Measurements from ENCODE around the gene PLXNA2. TPM values are rescaled to one million over a fixed set of nuclear protein-coding genes. Genes with fewer than 3 reads are reported as not detected.

PLXNA2 gene
- total and polyA plus RNA-seq, 9 donors, result 17.8 to 43.3 (median 35.1) TPM

DNA sequence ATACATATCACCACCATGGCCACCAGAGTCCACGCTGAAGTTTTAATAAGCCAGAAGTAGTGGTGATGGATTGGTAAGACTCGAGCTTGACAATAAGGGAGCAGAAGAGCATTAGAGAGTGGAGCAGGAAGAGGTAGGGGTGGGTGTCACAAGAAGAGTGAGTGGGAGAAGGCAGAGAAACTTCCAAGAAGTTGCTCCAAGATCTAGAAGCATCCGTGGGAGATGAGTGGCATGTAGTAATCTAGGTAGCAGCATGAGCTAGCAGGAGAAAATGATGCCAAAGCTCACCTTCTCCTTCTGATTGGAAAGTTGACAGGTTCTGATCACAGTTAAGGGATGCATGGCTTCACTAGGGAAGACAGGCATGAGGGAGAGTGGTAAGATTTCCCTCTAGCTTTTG lies 49.2 kb downstream of the PLXNA2 start:
- no peak overlapping the region for H3K27ac ChIP-seq (ENCODE audit: low read length)
- 76% methylated on average over 2 of the region's 3 CpGs for WGBS (ENCODE audit: insufficient coverage)
- peaks cover 36% of the 10 kb centered on the region for H3K36me3 ChIP-seq (ENCODE audit: control insufficient read depth, insufficient read depth, low read length)
- H3K4me1 ChIP-seq (ENCODE audit: control insufficient read depth, insufficient read depth, low read length), result peaks cover 2% of the 10 kb centered on the region
- no peaks in the 10 kb centered on the region for H3K27me3 ChIP-seq (ENCODE audit: control insufficient read depth, insufficient read depth, low read length)
- no peak for DNase-seq
- no peaks in the 10 kb centered on the region for H3K9me3 ChIP-seq (replicated peaks; ENCODE audit: control insufficient read depth, low read depth, low read length)
- H3K4me3 ChIP-seq (ENCODE audit: low read length), result no peak overlapping the region

DNA sequence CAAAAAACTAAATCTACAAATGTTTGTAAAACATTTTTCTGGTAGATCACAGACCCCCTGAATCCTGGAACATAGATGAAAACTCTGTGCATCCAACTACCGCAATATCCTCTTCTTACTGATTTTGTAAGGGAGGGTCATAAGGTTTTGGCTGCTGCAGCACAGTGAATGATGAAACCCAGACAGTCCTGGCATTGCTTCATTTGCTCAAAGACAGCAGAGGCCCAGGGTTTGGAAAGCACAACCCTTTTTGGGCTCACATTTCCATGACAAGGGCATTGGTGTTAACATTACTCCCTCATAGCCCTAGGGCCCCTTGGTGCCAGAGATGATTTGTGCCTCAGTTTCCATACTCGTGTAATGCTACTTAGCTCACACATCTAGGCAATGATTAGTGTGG lies 51.2 kb downstream of the PLXNA2 start:
- H3K27me3 ChIP-seq (ENCODE audit: control insufficient read depth, insufficient read depth, low read length), result no peaks in the 10 kb centered on the region
- no peaks in the 10 kb centered on the region for H3K9me3 ChIP-seq (replicated peaks; ENCODE audit: control insufficient read depth, low read depth, low read length)
- H3K27ac ChIP-seq (ENCODE audit: low read length), result no peak overlapping the region
- DNase-seq, result no peak
- H3K36me3 ChIP-seq (ENCODE audit: control insufficient read depth, insufficient read depth, low read length), result peaks cover 29% of the 10 kb centered on the region
- H3K4me1 ChIP-seq (ENCODE audit: control insufficient read depth, insufficient read depth, low read length), result peaks cover 12% of the 10 kb centered on the region
- no peak overlapping the region for H3K4me3 ChIP-seq (ENCODE audit: low read length)
- WGBS (ENCODE audit: insufficient coverage), result 67% methylated on average over 1 of the region's 2 CpGs

DNA sequence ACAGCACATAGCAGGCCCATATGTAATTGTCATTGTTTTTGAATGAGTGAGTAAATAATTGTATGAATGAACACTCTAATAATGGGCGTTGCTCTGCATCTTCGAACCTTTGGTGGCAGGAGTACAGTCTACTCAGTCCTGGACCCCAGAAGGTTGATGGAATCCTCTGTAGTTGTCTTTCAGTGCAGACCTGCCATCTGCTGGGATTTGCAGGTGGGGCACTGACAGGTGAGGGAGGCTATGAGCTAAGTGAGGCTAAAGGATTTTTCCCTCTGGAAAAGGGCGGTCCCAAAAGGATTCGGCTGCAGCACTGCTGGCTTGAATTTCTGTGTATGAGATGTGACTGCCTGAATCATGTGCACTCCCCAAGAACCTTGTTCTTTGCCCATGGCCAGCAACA lies 53.4 kb downstream of the PLXNA2 start:
- Histone ChIP-seq H3K27ac (ENCODE audit: low read length) (no peak overlapping the region), H3K4me1 (ENCODE audit: control insufficient read depth, insufficient read depth, low read length) (peaks cover 16% of the 10 kb centered on the region), H3K4me3 (ENCODE audit: low read length) (no peak overlapping the region), H3K9me3 (replicated peaks; ENCODE audit: control insufficient read depth, low read depth, low read length) (no peaks in the 10 kb centered on the region), H3K36me3 (ENCODE audit: control insufficient read depth, insufficient read depth, low read length) (peaks cover 22% of the 10 kb centered on the region), H3K27me3 (ENCODE audit: control insufficient read depth, insufficient read depth, low read length) (no peaks in the 10 kb centered on the region)
- no peak for DNase-seq
- WGBS (ENCODE audit: insufficient coverage), result 95% methylated on average over 3 of the region's 4 CpGs

DNA sequence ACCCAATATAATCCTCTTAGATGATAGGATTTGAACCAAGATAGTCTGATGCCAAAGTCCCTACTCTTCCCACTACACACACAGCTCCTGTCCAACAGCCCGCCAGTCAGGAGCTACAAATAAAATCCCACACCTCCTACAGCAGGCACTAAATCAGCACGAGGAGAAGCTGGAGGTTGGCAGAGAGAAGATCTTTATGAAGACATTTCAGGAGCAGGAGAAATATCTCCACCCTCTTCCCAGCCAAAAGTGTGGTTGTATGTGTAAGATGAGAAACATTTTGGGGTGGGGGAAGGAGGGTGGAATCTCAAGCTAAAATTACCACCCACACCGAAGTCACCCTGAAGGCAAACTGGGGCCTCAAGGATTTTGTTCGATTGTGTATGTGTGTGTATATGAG lies 54.5 kb downstream of the PLXNA2 start:
- WGBS (ENCODE audit: insufficient coverage), result no CpG with 5 or more reads among the region's 4 CpGs
- no peak overlapping the region for H3K27ac ChIP-seq (ENCODE audit: low read length)
- peaks cover 16% of the 10 kb centered on the region for H3K36me3 ChIP-seq (ENCODE audit: control insufficient read depth, insufficient read depth, low read length)
- H3K9me3 ChIP-seq (replicated peaks; ENCODE audit: control insufficient read depth, low read depth, low read length), result no peaks in the 10 kb centered on the region
- H3K4me1 ChIP-seq (ENCODE audit: control insufficient read depth, insufficient read depth, low read length), result peaks cover 27% of the 10 kb centered on the region
- no peaks in the 10 kb centered on the region for H3K27me3 ChIP-seq (ENCODE audit: control insufficient read depth, insufficient read depth, low read length)
- DNase-seq, result no peak
- no peak overlapping the region for H3K4me3 ChIP-seq (ENCODE audit: low read length)

DNA sequence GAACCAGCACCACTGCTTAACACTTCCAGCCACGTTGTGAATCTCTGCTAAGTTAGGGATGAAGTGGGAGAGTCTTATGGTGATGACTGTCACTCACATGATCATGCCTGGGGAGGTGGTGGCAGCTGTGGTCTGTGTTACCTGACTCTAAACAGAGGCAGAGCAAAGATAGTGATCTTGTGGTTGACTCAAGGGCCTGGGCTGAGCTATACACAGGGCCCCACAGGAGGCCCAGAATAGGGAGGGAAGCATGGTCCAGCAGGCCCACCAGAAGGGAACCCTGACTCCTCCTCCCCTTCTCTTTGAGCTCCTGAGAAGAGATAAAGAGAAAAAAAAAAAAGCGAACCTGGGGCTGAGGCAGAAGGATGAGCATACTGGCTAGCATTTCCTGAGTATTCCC lies 55.0 kb downstream of the PLXNA2 start:
- Histone ChIP-seq H3K4me1 (ENCODE audit: control insufficient read depth, insufficient read depth, low read length) (peaks cover 32% of the 10 kb centered on the region), H3K4me3 (ENCODE audit: low read length) (no peak overlapping the region), H3K9me3 (replicated peaks; ENCODE audit: control insufficient read depth, low read depth, low read length) (no peaks in the 10 kb centered on the region), H3K27ac (ENCODE audit: low read length) (peak overlapping the region; percentile 48), H3K36me3 (ENCODE audit: control insufficient read depth, insufficient read depth, low read length) (peaks cover 13% of the 10 kb centered on the region), H3K27me3 (ENCODE audit: control insufficient read depth, insufficient read depth, low read length) (no peaks in the 10 kb centered on the region)
- WGBS (ENCODE audit: insufficient coverage), result no CpG with 5 or more reads among the region's 2 CpGs
- DNase-seq, result no peak

DNA sequence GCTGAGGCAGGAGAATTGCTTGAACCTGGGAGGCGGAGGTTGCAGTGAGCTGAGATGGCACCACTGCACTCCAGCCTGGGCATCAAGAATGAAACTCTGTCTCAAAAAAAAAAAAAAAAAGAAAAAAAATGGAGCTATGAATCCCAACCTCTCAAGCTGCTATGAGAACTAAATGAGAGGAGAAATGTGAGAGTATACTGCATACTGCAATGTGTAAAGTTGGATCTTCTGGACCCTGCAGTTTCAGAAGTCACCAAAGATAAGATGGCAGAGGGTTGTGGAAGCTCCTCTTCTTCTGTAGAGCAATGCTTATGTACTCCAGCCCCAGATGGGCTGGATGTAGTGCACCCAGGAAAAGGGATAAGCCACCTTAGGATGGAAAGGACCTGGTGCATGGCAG lies 55.6 kb downstream of the PLXNA2 start:
- H3K36me3 ChIP-seq (ENCODE audit: control insufficient read depth, insufficient read depth, low read length), result peaks cover 13% of the 10 kb centered on the region
- no peaks in the 10 kb centered on the region for H3K27me3 ChIP-seq (ENCODE audit: control insufficient read depth, insufficient read depth, low read length)
- peaks cover 37% of the 10 kb centered on the region for H3K4me1 ChIP-seq (ENCODE audit: control insufficient read depth, insufficient read depth, low read length)
- no CpG with 5 or more reads among the region's 1 CpG for WGBS (ENCODE audit: insufficient coverage)
- no peak for DNase-seq
- H3K4me3 ChIP-seq (ENCODE audit: low read length), result no peak overlapping the region
- no peak overlapping the region for H3K27ac ChIP-seq (ENCODE audit: low read length)
- H3K9me3 ChIP-seq (replicated peaks; ENCODE audit: control insufficient read depth, low read depth, low read length), result no peaks in the 10 kb centered on the region

DNA sequence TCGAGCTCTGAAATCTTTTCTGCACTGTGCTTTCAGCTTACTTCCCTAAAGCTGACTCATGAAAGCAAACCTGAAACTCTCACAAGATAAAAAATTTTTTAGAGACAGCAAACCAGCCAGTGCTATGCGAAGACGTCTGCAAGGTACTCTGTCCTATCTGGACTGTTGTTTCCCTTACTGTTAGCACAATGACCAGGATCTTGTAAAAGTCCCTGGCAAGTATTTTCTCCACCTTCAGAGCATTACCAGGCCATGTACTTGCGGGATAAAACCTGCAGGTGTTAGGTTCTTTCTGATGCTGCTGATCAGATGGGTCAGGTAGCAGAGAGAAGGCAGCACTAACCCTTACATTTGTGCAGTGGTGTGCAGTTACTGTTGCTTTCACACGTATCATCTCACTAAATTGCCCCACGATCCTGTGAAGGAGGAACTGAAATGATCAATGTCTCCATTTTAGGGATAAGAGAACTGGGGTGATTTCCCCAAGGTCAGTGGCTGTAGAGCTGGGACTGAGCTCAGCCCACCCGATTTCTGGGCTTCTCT lies 56.6 kb downstream of the PLXNA2 start:
- WGBS (ENCODE audit: insufficient coverage), result 56% methylated on average over 2 of the region's 7 CpGs
- H3K27me3 ChIP-seq (ENCODE audit: control insufficient read depth, insufficient read depth, low read length), result no peaks in the 10 kb centered on the region
- no peak overlapping the region for H3K4me3 ChIP-seq (ENCODE audit: low read length)
- H3K36me3 ChIP-seq (ENCODE audit: control insufficient read depth, insufficient read depth, low read length), result peaks cover 16% of the 10 kb centered on the region
- no peak overlapping the region for H3K27ac ChIP-seq (ENCODE audit: low read length)
- no peaks in the 10 kb centered on the region for H3K9me3 ChIP-seq (replicated peaks; ENCODE audit: control insufficient read depth, low read depth, low read length)
- no peak for DNase-seq
- peaks cover 45% of the 10 kb centered on the region for H3K4me1 ChIP-seq (ENCODE audit: control insufficient read depth, insufficient read depth, low read length)

DNA sequence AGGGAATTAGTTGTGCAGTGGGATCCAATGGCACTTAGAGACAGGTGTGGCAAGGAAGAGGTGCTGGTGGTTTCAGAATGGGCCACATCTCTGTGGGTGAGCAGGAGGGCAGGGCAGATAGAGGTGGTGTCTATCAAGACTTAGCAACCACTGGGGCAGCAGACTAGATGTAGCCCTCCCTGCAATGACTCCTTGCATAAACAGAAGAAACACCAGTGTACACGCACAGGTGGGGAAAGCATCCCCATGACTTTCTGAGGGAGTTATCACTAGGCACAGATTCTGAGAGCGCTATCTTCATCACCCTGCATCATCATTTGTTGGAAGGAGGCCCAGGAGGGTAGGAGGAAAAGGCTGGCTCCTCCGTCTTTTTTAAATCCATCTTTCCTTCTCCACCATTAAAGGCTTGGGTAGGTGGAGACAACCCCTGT lies 58.4 kb downstream of the PLXNA2 start:
- WGBS (ENCODE audit: insufficient coverage), result no CpG with 5 or more reads among the region's 3 CpGs
- no peak overlapping the region for H3K4me3 ChIP-seq (ENCODE audit: low read length)
- H3K9me3 ChIP-seq (replicated peaks; ENCODE audit: control insufficient read depth, low read depth, low read length), result no peaks in the 10 kb centered on the region
- H3K27me3 ChIP-seq (ENCODE audit: control insufficient read depth, insufficient read depth, low read length), result no peaks in the 10 kb centered on the region
- H3K4me1 ChIP-seq (ENCODE audit: control insufficient read depth, insufficient read depth, low read length), result peaks cover 59% of the 10 kb centered on the region
- no peak for DNase-seq
- H3K27ac ChIP-seq (ENCODE audit: low read length), result peak overlapping the region; percentile 87
- H3K36me3 ChIP-seq (ENCODE audit: control insufficient read depth, insufficient read depth, low read length), result peaks cover 13% of the 10 kb centered on the region

DNA sequence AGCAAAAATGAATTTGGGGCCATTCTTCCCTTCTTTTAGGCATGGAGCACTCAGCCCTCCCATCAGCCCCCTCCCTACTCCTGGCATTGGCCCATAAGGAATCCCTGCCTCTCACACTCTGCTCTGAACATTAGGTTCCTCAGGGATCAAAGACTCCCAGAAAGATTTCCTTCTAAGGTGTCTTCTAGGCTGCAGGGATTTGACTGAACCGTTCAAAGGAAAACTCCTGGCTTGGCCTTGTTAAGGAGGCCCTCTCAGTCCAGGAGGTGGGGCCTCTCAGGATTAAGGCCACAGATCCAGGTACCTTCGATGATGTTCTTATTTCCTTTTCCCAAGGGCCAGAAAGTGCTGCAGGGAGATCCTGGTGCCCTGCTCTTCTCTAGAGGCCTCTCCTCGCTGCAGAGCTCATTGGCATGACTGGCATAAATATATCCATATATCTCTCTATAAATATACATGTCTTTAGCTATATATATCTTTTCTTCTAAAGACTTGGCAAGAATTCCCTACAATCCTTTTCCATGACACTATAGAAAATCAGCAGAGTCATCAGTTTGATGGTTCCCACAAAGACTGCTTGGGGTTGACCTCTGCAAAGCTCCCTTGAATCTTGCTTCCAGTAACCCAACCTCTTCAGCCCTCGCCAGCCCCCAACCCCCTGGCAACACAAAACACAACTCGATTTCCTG lies 59.1 kb downstream of the PLXNA2 start:
- H3K4me1 ChIP-seq (ENCODE audit: control insufficient read depth, insufficient read depth, low read length), result peaks cover 66% of the 10 kb centered on the region
- peak; percentile 74 for DNase-seq
- H3K9me3 ChIP-seq (replicated peaks; ENCODE audit: control insufficient read depth, low read depth, low read length), result no peaks in the 10 kb centered on the region
- no peak overlapping the region for H3K4me3 ChIP-seq (ENCODE audit: low read length)
- peak overlapping the region; percentile 87 for H3K27ac ChIP-seq (ENCODE audit: low read length)
- no peaks in the 10 kb centered on the region for H3K27me3 ChIP-seq (ENCODE audit: control insufficient read depth, insufficient read depth, low read length)
- peaks cover 13% of the 10 kb centered on the region for H3K36me3 ChIP-seq (ENCODE audit: control insufficient read depth, insufficient read depth, low read length)
- 0% methylated on average over 2 of the region's 5 CpGs for WGBS (ENCODE audit: insufficient coverage)

DNA sequence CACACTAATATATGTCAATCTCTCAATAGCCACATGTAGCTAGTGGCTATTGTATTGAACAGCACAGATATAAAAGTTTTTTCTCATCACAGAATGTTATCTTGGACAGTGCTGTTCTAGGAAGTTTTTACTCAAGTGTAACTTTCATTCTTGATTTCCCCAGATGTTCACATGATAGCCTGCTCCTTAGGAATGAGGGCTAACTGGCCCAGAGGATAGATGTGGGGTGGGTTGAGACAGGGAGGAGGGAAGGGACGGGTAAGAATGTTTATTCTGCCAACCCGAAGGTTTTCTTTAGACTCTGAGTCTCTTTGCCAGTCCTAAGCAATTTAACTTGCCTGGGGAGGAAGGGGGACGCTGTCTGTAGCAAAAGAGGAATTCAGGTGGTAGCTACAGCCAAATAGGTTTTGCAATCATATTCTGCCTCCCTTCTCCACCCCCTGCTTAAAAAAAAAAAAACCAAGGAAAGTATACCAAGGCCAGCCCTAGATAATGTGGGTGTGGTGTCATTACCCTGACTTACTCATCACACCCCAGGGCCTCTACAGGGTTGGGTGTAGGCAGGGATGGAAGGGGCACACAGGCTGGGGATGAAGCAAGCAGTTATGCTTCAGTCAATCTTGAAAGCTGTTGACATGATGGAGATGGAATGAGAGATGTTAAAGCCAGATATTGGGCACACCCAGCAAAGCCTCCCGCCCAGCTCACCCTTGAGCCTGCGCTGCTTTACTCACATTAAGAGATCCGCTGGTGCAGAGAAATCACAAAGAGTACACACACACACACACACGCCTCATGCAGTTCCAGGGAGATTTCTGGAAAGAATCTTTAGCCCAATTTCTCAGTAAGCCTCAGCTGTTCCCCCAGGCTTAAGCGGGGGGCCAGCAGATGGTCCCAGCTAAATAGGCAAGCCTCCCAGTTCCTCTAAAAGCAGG lies 59.9 kb downstream of the PLXNA2 start:
- peak; percentile 86 for DNase-seq
- peaks cover 70% of the 10 kb centered on the region for H3K4me1 ChIP-seq (ENCODE audit: control insufficient read depth, insufficient read depth, low read length)
- H3K9me3 ChIP-seq (replicated peaks; ENCODE audit: control insufficient read depth, low read depth, low read length), result no peaks in the 10 kb centered on the region
- no peaks in the 10 kb centered on the region for H3K27me3 ChIP-seq (ENCODE audit: control insufficient read depth, insufficient read depth, low read length)
- H3K4me3 ChIP-seq (ENCODE audit: low read length), result no peak overlapping the region
- WGBS (ENCODE audit: insufficient coverage), result 47% methylated on average over 5 of the region's 8 CpGs
- H3K27ac ChIP-seq (ENCODE audit: low read length), result peak overlapping the region; percentile 87
- peaks cover 11% of the 10 kb centered on the region for H3K36me3 ChIP-seq (ENCODE audit: control insufficient read depth, insufficient read depth, low read length)

Measured in muscle of leg (tissue), 11 donors.